K562 (cell line): ENCODE data around the gene SNUPN. TPM values are rescaled to one million over a fixed set of nuclear protein-coding genes. Genes with fewer than 3 reads are reported as not detected.

Source experiments
- ATF7 ChIP-seq: fragments of 450-650 bp; IDR thresholded peaks from 2 replicates; pipeline ENCODE4 v1.7.1; 2014; ENCODE audit warnings: mild to moderate bottlenecking, moderate library complexity
- CTBP1 ChIP-seq: fragments of 450-650 bp; IDR thresholded peaks from 2 replicates; pipeline ENCODE4 v1.6.1; 2016; ENCODE audit warnings: borderline replicate concordance
- E2F4 ChIP-seq: sonication (generic); formaldehyde crosslinking; IDR thresholded peaks from 2 replicates; pipeline ENCODE4 v1.8.0; 2022; ENCODE audit warnings: mild to moderate bottlenecking, low read depth, missing genetic modification reagents
- FOSL1 ChIP-seq: fragments of 200-800 bp; sonication (Bioruptor generic); conservative IDR thresholded peaks from 2 replicates; pipeline ENCODE4 v1.6.1; 2016; ENCODE audit warnings: missing genetic modification characterization, missing compliant biosample characterization
- FOXJ3 ChIP-seq: sonication (generic); formaldehyde crosslinking; IDR thresholded peaks from 2 replicates; pipeline ENCODE4 v1.4.0; 2020; ENCODE audit warnings: mild to moderate bottlenecking, missing genetic modification reagents
- GABPB1 ChIP-seq: sonication (generic); formaldehyde crosslinking; IDR thresholded peaks from 2 replicates; pipeline ENCODE4 v1.8.0; 2022; ENCODE audit warnings: mild to moderate bottlenecking, missing genetic modification reagents
- HIVEP1 ChIP-seq: fragments of 250-450 bp; sonication (Bioruptor Pico); IDR thresholded peaks from 2 replicates; pipeline ENCODE4 v1.4.0; 2020; ENCODE audit warnings: mild to moderate bottlenecking
- JUNB ChIP-seq: fragments of 450-650 bp; formaldehyde crosslinking; conservative IDR thresholded peaks from 2 replicates; pipeline ENCODE4 v1.4.0; 2020; ENCODE audit warnings: mild to moderate bottlenecking
- KDM5B ChIP-seq: fragments of 200-600 bp; sonication (generic); IDR thresholded peaks from 2 replicates; pipeline ENCODE4 v1.6.1; 2012; ENCODE audit warnings: low read depth, mild to moderate bottlenecking, moderate library complexity, low read length, control low read depth, inconsistent platforms; ENCODE audit not compliant: insufficient replicate concordance
- KLF1 ChIP-seq: fragments of 450-650 bp; IDR thresholded peaks from 2 replicates; pipeline ENCODE4 v1.6.1; 2016; ENCODE audit warnings: missing genetic modification characterization, missing compliant biosample characterization
- MCM5 ChIP-seq: fragments of 450-650 bp; IDR thresholded peaks from 2 replicates; pipeline ENCODE4 v1.6.1; 2016; ENCODE audit warnings: low read depth
- MTA3 ChIP-seq: fragments of 450-650 bp; formaldehyde crosslinking; IDR thresholded peaks from 2 replicates; pipeline ENCODE4 v1.6.1; 2017; ENCODE audit warnings: mild to moderate bottlenecking, borderline replicate concordance
- MXD1 ChIP-seq: fragments of 250-450 bp; sonication (Bioruptor Pico); IDR thresholded peaks from 2 replicates; pipeline ENCODE4 v1.8.0; 2021; ENCODE audit warnings: borderline replicate concordance, mild to moderate bottlenecking, moderate library complexity; ENCODE audit not compliant: poor library complexity, severe bottlenecking
- NFATC3 ChIP-seq: fragments of 450-650 bp; IDR thresholded peaks from 2 replicates; pipeline ENCODE4 v1.6.1; 2017; ENCODE audit warnings: mild to moderate bottlenecking
- NR2C1 ChIP-seq, 2 experiments: fragments of 450-650 bp; IDR thresholded peaks; 2 replicates each; pipeline ENCODE4 v1.6.1; 2017; ENCODE audit warnings: mild to moderate bottlenecking in 2 of 2, antibody characterized with exemption in 1 of 2, inconsistent platforms in 1 of 2, missing compliant biosample characterization in 1 of 2, missing genetic modification characterization in 1 of 2
- SOX6 ChIP-seq: fragments of 450-650 bp; IDR thresholded peaks from 2 replicates; pipeline ENCODE4 v1.6.1; 2014; ENCODE audit warnings: mild to moderate bottlenecking
- STAT5B ChIP-seq: fragments of 250-450 bp; sonication (Bioruptor Pico); IDR thresholded peaks from 2 replicates; pipeline ENCODE4 v1.8.0; 2021; ENCODE audit warnings: mild to moderate bottlenecking, inconsistent platforms
- TAL1 ChIP-seq: fragments of 450-650 bp; IDR thresholded peaks from 2 replicates; pipeline ENCODE4 v1.6.1; 2016; ENCODE audit warnings: mild to moderate bottlenecking
- TEAD4 ChIP-seq, 2 experiments: sonication (generic) in 1 of 2; formaldehyde crosslinking in 1 of 2; IDR thresholded peaks; 2 replicates each; pipeline versions ENCODE4 v1.6.1 to v1.8.0; 2012 to 2022; ENCODE audit warnings: borderline replicate concordance in 1 of 2, inconsistent platforms in 1 of 2, low read length in 1 of 2, mild to moderate bottlenecking in 1 of 2, missing genetic modification reagents in 1 of 2
- UBTF ChIP-seq, 2 experiments: IDR thresholded peaks; 2 replicates each; pipeline ENCODE4 v1.6.1; 2012; ENCODE audit warnings: improper control_type of control experiment in 2 of 2, low read depth in 2 of 2, low read length in 2 of 2, borderline replicate concordance in 1 of 2
- YY1 ChIP-seq, 3 experiments: IDR thresholded peaks; 2 replicates each; pipeline ENCODE4 v1.6.1; 2011; ENCODE audit warnings: low read length in 2 of 3, mild to moderate bottlenecking in 2 of 3, moderate library complexity in 2 of 3, borderline replicate concordance in 1 of 3, control low read depth in 1 of 3, low read depth in 1 of 3; ENCODE audit not compliant: insufficient read depth in 3 of 3, insufficient replicate concordance in 2 of 3, control insufficient read depth in 1 of 3, insufficient read length in 1 of 3; ENCODE audit errors: extremely low read depth in 1 of 3
- ZNF583 ChIP-seq: fragments of 250-450 bp; sonication (Bioruptor Pico); IDR thresholded peaks from 2 replicates; pipeline ENCODE4 v1.4.0; 2020
- ZNF77 ChIP-seq: fragments of 250-450 bp; sonication (Bioruptor Pico); IDR thresholded peaks from 2 replicates; pipeline ENCODE4 v1.5.0; 2020
- polyA plus RNA-seq, 8 experiments: library from polyadenylated mRNA; depleted of rRNA in 4 of 8; stranded (reverse) in 5 of 8; unstranded in 3 of 8; fragments of >200 nt; fragmentation: Nextera tagmentation in 2 of 8; fragmentation: Illumina TruSeq in 1 of 8; extraction: Ambion mirVana in 2 of 8; extraction: Trizol in 1 of 8; gene quantifications; 2 replicates each; pipeline versions ENCODE4 v1.2.1 to v1.2.3, GENCODE V29; 2011 to 2014; ENCODE audit warnings: inconsistent platforms in 1 of 8, missing spikeins in 1 of 8
- total RNA-seq, 7 experiments: library from RNA; depleted of rRNA in 6 of 7; stranded (reverse); fragments of >200 nt in 6 of 7; fragmentation: Illumina TruSeq in 2 of 7; extraction: Trizol in 2 of 7; gene quantifications; 2 replicates each; pipeline versions ENCODE4 v1.2.1 to v1.2.3, GENCODE V29; 2011 to 2021; ENCODE audit warnings: low replicate concordance in 1 of 7

The SNUPN gene
- total and polyA plus RNA-seq, 9 of the 15 experiments (the other 6 are each of a cell fraction or from before 2014, with no cell fraction given) = 32.2 to 78.3 (median 40.0) TPM

- peak; percentile 74; the same call in 1 of the 2 replicates for TF ChIP-seq MTA3
- no peak for TF ChIP-seq NFATC3
- peak; percentile 77 for TF ChIP-seq NR2C1 (IDR thresholded peaks at IDR 0.05)
- peak; percentile 77 for TF ChIP-seq NR2C1 (tag; IDR thresholded peaks at IDR 0.05)
- peak; percentile 26; the same call in 1 of the 2 replicates for TF ChIP-seq SOX6
- 0 out of 2 replicates have a peak, but pooled peaks have one; percentile 5 for TF ChIP-seq TEAD4 (IDR thresholded peaks at IDR 0.05; ENCODE audit: low read length)
- no peak for TF ChIP-seq TEAD4 (CRISPR knock-in tag; IDR thresholded peaks at IDR 0.05; ENCODE audit: borderline replicate concordance)
- TF ChIP-seq CTBP1 = peak; percentile 83
- no peak for TF ChIP-seq KLF1
- 0 out of 2 replicates have a peak, but pooled peaks have one; percentile 8 for TF ChIP-seq TAL1
- TF ChIP-seq ZNF583 (CRISPR knock-in tag) = no peak
- TF ChIP-seq MXD1 = no peak
- 0 out of 2 replicates have a peak, but pooled peaks have one; percentile 60 for TF ChIP-seq JUNB (CRISPR knock-in tag)
- no peak for TF ChIP-seq FOXJ3 (CRISPR knock-in tag)
- TF ChIP-seq ZNF77 = no peak
- 0 out of 2 replicates have a peak, but pooled peaks have one; percentile 34 for TF ChIP-seq GABPB1 (CRISPR knock-in tag)
- peak; percentile 27 to 79; a peak in 1 of 4 replicates for TF ChIP-seq UBTF (IDR thresholded peaks at IDR 0.05; ENCODE audit: borderline replicate concordance in 1 of 2, low read depth in 2 of 2, low read length in 2 of 2)
- TF ChIP-seq MCM5 = no peak
- peak; percentile 58 for TF ChIP-seq KDM5B
- no peak for TF ChIP-seq STAT5B
- TF ChIP-seq HIVEP1 (CRISPR knock-in tag) = 0 out of 2 replicates have a peak, but pooled peaks have one; percentile 17
- TF ChIP-seq E2F4 (CRISPR knock-in tag) = 0 out of 2 replicates have a peak, but pooled peaks have one; percentile 33
- peak; percentile 73; the same call in 1 of the 2 replicates for TF ChIP-seq ATF7
- peak in 2 of 3 experiments; percentile 48 to 60 for TF ChIP-seq YY1 (IDR thresholded peaks at IDR 0.05; ENCODE audit: borderline replicate concordance in 1 of 3, control insufficient read depth in 1 of 3, extremely low read depth in 1 of 3, insufficient read depth in 3 of 3, insufficient read length in 1 of 3, insufficient replicate concordance in 2 of 3, low read depth in 1 of 3, low read length in 2 of 3)
- peak; percentile 96 for TF ChIP-seq FOSL1
Observed at GRCh38 chr15:75650908-75651809, 25.6 kb upstream of the SNUPN start (continued).
